GM10266 (cell line): ENCODE results near the gene HCFC1R1.

Experiments used
- DNase-seq: peaks from one replicate; pipeline ENCODE4 v3.0.0; 2012; ENCODE audit errors: extremely low spot score
- TF ChIP-seq, protein P1 (sequence below): IDR thresholded peaks from 2 replicates; pipeline ENCODE4 v1.5.1; 2012; ENCODE audit warnings: mild to moderate bottlenecking, low read depth; ENCODE audit not compliant: control insufficient read depth, insufficient read depth; ENCODE audit errors: missing control alignments

The HCFC1R1 gene

DNA sequence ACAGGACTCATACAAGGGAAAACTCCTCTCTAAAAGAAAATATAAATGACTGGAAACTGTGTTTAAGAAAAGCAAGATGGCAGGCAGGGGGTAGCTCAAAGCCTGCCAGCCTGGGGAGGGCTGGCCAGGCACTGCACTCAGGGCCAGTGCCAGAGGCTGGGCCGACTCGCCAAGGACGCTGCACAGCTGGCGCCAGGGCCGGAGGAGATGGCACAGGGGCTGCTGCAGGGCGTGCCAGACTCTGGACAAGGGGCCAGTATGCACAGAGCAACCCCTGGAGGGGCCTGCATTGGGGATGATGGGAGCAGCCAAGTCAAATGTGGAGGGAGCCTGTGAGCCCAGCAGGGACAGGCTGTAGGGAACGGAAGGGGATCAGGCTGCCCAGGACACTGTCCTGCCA lies 47.5 kb downstream of the HCFC1R1 start:
- no peak for DNase-seq
- TF ChIP-seq, protein P1, sequence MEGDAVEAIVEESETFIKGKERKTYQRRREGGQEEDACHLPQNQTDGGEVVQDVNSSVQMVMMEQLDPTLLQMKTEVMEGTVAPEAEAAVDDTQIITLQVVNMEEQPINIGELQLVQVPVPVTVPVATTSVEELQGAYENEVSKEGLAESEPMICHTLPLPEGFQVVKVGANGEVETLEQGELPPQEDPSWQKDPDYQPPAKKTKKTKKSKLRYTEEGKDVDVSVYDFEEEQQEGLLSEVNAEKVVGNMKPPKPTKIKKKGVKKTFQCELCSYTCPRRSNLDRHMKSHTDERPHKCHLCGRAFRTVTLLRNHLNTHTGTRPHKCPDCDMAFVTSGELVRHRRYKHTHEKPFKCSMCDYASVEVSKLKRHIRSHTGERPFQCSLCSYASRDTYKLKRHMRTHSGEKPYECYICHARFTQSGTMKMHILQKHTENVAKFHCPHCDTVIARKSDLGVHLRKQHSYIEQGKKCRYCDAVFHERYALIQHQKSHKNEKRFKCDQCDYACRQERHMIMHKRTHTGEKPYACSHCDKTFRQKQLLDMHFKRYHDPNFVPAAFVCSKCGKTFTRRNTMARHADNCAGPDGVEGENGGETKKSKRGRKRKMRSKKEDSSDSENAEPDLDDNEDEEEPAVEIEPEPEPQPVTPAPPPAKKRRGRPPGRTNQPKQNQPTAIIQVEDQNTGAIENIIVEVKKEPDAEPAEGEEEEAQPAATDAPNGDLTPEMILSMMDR: no peak

DNA sequence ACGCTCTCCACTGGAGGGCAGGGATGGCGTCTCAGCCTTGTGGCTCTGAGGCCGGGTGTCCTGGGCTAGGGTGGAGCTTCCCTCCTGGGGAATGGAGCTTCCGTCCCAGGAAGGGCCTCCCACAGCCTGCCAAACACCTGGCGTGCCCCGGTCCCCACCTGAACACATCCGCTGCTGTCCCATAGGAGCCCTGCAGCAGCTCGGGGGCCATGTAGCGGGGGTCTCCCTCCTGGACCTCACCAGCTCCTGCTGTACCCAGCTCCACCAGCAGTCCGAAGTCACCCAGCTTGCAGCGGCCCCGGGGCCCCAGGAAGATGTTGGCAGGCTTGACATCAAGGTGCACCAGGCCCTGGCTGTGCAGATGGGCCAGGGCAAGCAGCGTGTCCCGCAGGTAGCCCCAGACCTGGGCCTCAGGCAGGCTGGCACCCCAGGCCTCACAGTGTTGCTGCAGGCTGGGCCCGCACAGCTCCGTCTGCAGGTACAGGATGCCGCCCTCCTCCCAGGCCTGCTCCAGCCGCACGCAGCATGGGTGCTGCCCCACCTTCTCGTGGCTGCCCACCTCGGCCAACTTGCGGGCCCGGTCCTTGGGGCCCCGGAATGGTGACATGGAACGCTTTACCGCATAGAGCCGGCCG lies 48.5 kb downstream of the HCFC1R1 start:
- DNase-seq: no peak
- TF ChIP-seq, protein P1: no peak

DNA sequence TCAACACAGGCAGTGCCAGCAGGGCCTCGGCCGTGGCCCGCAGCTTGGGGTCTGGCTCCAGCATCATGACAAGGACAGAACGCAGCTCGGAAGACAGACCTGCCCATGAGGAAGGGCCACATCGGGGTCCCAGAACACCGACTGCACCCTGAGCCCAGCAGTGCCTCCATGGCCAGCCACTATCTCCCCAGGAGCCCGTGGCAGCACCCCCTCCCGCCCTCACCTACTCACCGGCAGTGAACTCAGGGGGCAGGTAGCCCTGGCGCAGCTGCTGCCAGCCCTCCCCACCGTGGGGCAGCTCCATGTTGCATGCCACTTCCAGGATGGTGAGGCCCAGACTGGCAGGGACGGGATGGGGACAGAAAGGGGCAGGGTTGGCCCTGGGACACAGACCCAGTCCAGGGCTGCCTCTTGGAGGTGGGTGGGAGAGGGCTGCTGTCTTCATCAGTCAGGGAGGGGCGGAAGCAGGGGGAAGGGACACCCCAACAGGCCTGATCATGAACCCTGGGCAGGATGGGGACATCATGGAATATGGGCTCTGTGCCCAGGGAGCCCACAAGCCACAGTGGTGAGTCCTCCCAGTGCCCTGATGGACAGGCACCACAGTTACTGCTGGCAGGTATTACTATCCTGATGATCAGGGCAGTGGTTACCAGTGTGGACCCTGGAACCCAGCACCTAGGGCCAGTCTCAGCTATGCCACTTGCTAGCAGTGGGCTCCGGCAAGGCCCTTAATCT lies 49.3 kb downstream of the HCFC1R1 start:
- no peak for DNase-seq
- TF ChIP-seq, protein P1: no peak

DNA sequence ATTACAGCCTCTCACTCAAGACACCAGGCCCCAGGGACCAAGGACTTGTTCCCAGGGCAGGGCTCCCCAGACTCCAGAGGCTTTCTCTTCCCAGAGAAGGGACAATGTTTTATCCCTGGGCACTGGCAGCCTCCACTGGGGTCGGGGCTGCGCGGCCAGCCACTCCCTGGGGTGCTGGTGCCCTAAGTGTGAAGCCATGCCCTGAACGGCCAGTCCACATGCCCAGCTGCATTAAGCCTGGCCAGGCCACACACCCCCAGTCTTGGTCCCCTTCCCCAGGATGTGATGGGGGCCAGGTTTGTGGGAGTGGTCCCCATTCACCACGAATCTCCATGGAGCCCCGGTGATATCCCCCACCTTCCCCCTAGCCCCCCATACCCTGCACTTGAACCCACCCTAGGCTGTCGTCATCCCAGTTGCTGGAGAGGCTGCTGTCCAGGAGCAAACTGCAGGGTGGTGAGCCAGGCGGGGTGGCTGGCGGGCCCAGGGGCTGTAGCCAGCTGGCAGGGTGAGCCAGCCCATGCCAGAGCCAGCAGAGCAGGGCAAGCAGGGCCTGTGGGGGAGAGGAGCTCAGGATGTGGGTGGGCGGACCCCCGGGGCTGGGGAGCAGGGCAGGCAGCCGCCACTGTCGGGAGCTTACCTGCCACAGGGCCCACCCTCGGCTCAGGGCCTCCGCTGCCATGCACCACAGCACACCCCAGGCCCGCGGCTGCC lies 50.0 kb downstream of the HCFC1R1 start:
- DNase-seq: no peak
- TF ChIP-seq, protein P1: no peak

DNA sequence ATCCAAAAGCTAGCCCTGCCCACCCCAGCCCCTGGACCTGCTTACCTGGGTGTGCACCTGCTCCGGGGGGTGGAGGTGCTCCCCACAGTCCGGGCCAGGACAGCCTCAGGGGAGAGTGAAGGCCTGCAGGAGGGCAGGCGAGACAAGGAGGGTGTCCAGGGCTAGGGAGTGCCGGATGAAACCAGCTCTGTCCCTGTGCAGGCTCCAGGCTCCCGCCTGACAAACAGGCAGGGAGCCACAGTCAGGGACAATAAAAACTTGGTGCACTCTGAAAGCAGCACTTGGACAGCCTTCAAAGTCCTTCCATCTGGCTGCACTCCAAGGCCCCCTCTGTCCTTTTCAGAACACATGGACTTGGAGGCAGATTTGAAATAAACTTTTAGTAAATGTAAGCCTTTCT lies 50.6 kb downstream of the HCFC1R1 start:
- DNase-seq: no peak
- TF ChIP-seq, protein P1: no peak
